ENCODE results near the gene DDR2.
A peak's percentile ranks its signal among the peaks of the same experiment; 100 is the strongest.

The DDR2 gene

DNA sequence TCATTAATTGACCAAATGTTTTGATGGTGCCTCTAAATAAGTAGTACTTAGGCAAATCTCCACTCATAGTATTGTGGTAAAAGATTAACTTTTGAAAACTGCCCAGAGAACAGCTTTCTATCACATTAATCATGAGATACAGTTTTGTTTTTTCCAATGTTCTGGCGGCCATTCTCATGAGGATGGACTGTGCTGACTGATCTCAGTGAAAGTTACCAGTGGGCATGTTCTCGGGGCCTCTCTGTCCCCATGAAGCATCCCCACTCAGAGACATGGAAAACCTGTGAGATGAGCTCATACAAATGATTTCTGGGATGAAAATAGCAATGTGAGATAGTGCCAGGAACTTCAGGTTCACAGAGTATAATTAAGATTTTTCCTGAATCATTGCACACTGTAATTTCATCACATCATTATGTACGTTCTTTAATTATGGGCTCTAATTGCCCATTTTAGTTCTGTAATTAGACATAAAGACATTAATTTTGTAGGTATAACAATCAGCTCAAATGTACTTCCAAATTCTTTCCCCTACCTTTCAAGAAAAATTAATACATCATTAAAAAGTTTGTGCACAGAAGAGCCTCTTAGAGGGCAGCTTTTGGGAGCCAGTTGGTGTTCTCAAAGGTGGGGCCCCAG, 40.5 kb downstream of the DDR2 start:
- no peak for DNase-seq

DNA sequence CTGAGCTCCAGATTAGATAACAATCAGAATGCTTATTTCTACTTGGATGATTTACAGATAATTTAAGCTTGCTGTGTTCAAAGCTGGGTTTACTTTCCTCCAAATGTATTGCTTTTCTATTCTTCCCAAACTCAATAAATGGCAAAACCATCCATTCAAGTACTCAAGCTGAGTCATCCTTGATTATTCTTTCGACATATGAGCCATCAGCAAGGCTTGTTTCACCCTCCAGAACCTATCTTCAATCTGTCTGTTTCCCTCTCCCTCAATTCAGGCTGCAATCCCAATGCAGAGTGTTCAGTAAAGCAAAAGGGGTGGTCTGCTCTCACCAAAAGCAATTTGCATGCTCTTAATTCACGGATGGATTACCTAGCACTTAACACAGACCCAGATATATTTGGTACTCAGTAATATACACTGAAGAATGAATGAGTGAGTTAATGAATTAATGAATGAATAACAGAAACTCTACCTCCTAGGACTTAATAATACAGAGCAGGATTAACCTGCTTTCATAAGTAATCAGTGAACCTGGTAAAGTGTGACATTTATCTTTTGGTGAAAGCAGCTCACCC, 41.9 kb downstream of the DDR2 start:
- no peak for DNase-seq

DNA sequence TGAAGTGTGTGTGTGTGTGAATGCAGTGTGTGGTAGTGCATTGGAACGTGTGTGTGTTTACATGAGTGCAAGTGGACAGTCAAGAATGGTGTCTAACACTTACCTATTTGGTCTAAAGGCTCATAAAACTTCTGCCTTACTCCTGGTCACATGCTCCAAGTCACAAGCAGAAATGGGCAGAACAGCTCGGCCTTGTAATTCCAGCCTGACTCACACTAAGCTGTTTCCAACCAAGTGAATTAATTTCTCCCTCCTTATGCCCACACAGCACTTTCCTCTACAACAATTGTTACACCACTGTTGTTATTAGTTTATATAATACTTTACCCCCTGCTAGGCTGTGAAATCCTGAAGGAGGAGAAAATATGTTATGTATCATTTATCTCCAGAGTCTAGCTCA, 43.8 kb downstream of the DDR2 start:
- peak; percentile 66 for DNase-seq

DNA sequence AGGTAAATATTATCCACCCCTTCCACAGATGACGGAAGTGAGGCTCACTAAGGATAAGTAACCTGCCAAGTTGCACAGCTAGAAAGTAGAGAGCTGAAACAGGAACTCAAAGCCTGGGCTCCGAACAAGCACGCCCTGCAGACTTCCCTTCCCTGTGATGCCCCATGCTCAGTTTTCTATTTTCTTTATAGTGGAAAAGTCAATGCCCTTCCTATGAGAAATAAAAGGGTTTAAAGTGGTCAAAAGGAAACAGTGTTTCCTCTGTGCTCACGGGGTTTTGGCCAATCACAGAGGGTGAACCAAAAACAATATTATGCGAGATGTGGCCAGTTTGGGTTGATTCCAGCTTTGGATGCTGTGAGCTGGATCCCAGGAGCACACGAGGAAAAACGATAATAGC, 44.5 kb downstream of the DDR2 start:
- DNase-seq, result no peak

DNA sequence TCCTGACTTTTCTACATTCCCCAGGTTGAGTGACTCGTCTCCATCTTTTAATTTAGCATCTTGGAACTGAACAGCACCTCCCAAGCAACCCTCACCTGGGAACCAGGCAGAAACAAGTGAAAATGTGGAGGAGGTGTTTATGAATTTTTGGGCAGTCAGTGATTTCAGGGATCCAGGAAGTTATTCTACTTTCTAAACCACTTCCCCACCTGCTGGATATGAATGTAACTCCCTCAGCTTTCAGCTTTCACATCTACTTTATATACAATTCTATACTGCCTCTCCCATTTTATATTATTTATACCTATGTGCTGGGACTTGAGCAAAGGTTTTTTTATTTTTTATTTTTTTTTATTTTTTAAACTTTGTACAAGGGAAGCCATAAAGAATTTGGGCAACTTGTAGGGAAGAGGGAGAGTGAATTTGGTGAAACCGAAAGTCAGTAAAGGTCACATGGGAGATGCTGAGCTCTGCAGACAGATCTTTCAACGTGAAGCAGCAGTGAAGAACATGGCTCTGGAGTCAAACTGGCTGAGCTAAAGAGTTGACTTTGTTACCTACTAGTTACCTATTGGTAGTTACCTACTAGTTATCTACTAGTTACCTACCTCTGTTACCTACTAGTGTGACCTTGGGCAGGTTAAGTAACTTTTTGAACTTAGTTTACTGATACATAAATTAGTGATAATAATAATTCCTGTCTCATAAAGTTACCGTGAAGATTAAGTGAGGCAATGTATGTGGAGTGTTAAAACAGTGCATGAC, 45.5 kb downstream of the DDR2 start:
- DNase-seq, result no peak

DNA sequence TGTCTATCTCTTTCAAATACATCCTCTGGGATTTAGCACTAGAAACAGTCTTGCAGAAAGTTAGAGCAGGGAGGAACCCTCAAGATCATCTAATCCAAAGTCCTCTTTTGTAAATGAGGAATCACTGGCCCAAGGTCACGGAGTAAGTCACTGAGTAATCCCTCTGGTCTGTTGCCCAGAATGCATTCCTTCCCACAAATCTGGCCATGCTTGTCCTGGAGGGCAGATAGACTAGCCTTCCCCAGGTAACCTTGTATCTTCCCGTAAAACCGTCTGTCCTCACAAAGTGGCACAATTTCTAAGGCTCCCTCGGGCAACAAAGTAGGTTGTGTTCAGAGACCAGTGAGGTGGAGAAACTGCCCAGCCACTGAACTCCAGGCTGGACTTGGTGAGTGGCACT, 46.2 kb downstream of the DDR2 start:
- DNase-seq, result peak; percentile 46

DNA sequence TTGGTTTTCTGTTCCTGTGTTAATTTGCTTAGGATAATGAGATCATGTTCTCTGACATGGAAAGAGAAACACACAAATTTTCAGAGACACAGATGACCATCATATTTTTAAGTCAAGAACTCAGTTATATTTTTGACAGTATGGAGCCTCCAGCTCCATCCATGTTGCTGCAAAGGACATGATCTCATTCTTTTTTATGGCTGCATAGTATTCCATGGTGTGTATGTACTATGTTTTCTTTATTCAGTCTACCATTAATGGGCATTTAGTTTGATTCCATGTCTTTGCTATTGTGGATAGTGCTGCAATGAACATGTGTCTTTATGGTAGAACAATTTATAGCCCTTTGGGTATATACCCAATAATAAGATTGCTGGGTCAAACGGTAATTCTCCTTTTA, 47.0 kb downstream of the DDR2 start:
- no peak for DNase-seq

DNA sequence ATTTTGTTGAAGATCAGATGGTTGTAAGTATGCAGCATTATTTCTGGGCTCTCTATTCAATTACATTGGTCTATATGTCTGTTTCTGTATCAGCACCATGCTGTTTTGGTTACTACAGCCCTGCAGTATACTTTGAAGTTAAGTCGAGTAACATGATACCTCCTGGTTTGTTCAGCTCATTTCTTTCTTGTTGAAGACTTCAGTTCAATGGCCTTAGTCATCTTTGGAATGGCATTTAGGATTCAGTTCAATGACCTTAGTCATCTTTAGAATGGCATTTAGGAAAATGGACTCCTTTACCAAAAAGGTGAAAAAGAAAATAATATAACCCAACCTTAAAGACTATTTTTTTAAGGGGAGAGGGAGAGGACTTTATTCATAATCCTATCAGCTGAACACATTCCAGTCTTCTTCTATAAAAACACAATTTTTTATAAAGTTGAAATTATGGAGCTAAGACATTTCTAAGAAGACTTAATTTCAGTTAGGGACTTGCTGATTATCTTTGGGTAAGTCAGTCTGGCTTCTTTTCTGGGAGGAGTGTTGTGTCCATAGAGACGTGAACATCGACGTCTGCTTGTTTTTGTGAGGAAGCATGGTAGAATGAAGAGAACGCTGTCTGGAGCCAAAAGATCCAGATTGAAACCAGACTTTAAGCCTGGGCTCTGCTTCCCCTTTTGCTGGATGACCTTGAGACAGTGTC, 48.3 kb downstream of the DDR2 start:
- peak; percentile 89 for DNase-seq

DNA sequence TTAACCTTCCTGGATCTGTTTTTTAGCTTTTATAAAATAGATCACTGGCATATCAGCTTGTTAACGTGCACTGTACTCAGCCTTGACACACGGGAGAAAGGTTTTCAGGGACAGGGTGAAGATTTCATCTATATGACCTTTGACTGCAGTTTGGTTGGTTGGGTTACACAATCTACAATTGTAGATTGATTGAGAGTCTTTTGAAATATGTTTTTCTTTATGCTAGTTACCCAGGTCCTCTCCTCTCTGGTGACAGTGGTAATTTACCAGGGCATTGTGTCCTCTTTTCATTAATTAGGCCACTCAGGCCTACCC, 48.8 kb downstream of the DDR2 start:
- no peak for DNase-seq

DNA sequence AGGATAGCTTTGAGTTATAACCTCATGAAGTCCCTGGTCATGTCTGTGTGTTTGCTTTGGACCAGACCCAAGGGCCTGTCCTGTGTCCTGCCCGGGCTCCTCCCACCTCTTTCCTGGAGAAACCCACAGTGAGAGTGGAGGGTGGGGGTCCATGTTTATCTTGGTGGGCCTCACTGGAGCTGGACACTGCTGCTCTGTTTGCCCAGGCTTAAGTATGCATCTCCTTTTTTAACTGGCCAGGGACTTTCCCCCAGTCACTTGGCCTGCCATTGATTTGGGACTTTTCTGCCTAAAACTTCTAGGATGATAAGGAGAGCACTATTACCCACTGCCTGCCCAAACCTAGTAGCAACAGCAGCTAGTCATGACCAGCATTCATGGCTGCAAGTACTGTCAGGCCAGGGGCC, 49.8 kb downstream of the DDR2 start:
- peak; percentile 49 for DNase-seq

DNA sequence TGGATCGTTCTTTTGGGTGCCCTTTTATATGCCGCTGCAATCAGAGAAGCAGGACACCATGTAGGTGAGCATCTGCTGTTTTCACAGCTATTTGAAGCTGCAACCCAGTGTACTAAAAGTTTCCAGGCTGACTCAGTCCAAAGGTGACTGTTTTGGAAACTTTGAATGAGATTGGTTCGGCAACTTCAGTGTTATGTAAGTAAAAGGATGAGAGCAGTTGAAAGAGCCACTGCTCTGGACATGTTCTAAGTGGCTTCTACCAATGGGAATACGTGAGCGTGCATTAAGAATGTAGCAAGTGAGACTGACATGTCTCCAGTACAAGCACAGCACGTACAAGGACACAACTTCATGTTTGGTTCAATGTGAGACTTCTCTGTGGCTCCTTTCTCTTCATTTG, 55.6 kb downstream of the DDR2 start:
- no peak for DNase-seq

DNA sequence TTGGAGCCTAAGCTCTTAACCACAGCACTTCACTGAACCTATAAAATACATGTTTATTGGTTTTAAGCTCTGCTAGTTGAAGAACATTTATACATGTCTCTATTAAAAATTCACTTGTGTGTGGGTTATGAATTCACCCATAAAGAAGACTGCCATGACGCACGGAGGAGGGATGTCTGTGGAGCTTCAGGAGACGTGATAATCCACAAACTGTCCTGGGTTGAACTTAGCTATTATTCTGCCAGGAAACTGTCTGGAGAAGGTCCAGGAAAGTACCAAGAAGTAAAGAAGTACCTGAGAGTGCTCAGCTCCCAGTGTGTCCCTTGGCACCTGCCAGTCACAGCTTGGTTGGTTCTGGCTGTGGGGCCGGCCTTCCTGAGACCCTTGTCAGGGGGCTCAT, 56.3 kb downstream of the DDR2 start:
- DNase-seq, result no peak

DNA sequence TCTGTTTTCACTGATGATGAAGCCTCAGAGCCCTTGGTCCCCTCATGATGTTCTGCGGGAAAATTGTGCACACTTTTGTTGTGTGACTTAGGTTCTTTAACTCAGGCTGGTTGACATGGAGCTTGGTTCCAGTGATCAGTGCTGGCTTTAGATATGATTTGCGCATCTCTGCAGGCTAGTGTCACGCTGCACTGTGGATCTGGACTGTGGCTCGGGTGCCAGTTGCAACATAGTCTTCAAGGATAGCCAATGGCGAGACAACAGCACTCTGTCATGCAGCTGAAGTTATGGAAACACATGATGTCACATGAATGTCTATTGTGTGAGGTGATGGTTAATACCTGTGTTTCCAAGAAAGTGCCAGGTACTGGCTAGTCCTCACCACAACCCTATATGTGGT, 56.7 kb downstream of the DDR2 start:
- no peak for DNase-seq

DNA sequence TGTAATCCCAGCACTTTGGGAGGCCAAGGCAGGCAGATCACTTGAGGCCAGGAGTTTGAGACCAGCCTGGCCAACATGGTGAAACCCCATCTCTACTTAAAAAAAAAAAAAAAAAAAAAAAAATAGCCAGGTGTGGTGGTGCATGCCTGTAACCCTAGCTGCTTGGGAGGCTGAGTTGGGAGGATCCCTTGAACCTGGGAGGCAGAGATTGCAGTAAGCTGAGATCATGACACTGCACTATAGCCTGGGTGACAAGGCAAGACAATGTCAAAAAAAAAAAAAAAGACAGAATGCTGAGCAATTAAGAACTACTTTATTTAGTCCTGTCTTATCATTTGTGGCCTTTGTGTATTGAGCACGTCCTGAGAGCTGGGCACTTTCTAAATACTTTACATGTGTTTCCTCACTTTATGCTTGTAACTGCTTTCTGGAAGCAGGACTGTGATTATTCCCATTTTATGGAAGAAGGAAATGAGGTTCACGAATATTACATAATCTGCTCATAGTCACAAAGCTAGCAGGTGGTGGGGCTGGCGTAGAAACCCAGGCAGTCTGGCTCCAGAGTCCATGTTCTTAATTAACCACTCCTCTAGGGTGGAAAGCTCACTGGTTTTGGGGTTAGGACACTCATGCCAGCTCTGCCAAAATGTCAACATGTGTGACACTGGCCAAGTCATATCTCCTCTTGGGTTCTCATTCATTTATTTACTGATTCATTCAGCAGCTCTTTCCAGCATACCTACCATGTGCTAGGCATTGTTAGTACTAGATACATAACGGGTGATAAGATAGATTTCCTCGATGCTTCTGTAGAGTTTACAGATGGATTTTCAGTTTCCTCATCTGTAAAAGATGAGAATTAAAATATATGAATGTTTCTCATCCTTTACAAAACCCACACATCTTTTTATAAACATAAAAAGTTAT, 57.7 kb downstream of the DDR2 start:
- DNase-seq, result peak; percentile 70

DNA sequence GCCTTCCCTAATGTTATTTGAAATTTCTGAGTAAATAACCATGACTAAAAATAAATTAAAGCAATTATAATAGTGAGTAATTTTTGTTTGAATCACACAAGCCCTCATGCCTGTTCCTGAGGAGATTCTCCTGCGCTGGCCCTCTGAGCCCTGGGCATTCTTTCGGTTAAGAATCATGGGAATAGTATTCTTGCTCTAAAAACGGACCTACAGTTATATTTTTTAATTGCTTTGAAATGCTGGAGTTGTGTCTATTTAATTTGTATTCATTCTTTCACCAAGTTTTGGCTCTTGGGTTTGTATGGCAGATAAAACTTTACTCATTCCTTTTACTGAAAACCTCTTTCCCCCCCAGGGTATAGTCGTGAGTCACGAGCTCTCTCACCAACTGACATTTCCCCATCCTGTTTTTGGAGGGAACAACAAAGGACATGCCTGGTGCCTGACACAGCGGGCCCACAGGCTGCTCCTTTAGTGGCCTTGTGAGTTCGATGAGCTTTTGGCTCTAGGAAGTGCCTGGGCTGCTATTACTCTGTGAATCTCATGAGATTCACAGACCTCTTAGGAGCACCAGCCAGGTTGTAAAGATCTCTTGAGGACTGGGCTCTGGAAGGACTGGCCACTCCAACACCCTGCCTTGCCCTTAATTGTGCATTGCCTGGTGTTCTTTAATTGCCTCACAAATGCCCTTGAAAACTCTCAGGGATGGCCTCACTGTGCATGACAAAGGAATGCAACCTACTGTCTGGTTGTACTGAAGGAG, 58.6 kb downstream of the DDR2 start:
- peak; percentile 99 for DNase-seq

DNA sequence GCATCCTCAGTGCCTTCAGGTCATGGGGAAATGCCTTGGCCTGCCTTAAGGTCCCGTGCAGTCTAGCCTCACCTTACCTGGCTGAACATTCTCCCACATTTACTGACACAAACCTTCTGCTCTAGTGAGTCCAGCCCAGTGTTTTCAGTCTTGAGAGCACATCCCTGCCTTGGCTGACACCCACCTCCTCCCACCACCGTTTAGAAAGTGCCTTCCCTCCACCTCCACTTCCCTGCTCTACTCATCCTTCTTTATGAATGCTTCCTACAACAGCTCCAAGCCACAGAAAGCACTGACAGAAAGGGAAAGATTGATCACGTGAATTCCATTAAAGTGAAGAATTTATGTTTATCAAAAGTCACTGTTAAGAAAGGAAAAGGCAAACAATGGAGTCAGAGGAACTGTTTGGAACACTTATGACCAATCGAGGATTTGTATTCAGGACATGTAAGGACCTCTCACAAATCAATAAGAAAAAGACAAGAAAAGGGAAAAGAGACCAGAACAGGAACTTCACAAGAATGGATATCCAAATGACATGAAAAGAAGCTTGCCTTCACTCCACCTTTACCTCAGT, 59.8 kb downstream of the DDR2 start:
- no peak for DNase-seq

DNA sequence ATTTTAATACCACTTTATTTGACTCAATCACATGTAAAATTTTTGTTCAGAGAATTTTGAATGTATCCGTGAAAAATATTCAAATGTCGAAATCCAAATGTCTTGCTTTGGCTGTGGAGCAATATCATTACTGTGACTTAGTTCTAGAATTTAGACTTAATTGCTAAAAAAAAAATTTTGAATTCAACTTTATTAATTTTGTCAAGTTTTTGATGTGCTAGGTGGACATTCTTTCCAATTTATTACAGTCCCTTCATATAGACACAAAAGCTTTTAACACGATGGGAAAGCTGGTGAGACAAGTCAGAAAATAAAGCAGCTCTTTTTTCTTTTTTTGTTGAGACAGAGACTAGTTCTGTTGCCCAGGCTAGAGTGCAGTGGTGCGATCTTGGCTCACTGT, 62.6 kb downstream of the DDR2 start:
- DNase-seq, result no peak

DNA sequence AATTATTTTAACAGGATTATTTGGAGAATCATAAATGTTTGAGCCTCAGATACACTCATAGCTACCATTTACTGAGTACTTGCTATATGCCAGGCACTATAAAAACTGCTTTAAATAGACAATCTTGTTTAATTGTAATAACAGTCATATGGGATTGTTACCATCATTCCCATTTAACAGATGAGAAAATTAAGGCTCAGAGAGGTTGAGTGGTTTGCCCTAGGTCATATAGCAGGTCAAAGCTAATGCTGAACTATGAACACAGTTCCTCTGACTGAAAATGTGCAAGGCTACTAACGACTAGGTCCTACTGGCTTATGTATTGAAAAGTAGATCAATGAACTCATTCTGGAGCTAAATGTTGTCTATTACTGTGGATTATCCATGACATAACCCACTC, 63.4 kb downstream of the DDR2 start:
- no peak for DNase-seq

DNA sequence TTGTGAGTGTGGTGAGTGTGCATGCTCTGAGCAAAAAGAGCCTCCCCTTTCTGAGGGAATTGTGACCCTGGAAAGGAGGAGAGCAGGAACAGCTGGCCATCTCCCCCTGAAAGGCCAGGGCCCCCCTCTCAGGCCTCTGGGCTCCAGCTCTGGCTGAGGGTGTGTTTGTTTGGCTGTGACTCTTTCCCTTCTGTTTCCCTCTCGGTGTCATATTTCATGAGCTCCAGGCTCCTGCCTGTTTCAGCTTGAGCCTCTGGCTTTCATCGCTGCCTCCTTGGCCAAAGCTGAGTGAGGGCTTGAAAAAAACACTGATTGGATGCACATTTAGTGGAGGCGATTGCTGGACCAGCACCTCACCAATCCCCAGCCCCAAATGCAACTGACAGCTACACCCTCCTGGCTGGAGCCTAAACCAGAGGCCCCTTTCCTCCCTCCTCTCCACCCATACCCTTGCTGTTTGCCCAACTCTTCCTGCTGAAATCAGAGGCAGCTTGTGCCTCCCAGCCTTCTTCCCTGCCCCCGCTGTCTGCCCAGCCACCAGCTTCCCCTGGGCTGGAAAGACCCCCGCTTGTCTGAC, 64.1 kb downstream of the DDR2 start:
- peak; percentile 87 for DNase-seq

DNA sequence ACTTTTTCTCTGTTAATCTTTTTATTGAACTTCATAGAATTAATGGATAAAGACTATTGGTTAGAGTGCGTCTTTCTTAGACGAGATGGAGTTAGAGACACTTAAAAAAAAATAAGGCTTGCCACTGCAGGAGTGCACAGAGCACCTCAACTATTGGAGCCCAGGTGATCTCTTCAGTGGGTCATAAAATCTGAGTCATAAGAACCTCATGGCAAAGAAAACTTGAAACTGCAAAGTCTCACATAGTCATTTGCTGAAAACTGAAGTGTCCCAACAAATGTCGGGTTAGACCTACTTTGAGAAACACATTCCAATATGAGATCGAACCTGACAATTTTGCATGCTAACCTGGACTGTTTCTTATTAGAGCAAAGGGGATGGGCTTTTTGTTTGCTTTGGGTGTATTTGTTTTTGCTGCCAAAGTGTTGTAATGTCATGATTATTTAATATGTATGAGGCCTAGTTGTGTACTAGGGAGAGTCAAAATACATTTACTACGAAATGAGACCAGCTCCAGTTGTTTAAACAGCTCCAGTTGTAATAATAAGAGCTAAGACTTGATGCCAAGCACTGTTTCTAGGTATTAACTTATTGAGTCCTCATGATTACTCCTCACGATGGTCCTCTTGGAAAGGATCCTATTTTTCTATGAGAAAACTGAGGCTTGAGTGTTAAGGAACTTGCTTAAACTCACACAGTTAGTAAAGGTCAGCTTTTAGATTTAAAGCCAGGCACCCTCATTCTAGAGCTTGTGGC, 65.1 kb downstream of the DDR2 start:
- DNase-seq, result no peak

Data from fibroblast of skin of back (primary cell).